Suprapubic skin (tissue), 4 donors: ENCODE results near the gene TMEM167A.

Source experiments
- POLR2A ChIP-seq, 2 donors: fragments of 450-650 bp; IDR thresholded peaks; one replicate each; pipeline ENCODE4 v1.6.1; 2017; ENCODE audit warnings: antibody characterized with exemption in 2 of 2, mild to moderate bottlenecking in 2 of 2, moderate library complexity in 2 of 2
- POLR2AphosphoS5 ChIP-seq, 3 donors: sonication (generic); formaldehyde crosslinking; IDR thresholded peaks; one replicate each; pipeline ENCODE4 v1.6.1; 2017; ENCODE audit warnings: antibody characterized with exemption in 3 of 3
- TF ChIP-seq, protein P1 (sequence below), 2 donors: fragments of 200-600 bp in 1 of 2; fragments of 450-650 bp in 1 of 2; sonication (generic) in 1 of 2; IDR thresholded peaks; one replicate each; pipeline ENCODE4 v1.5.1; 2016 to 2019; ENCODE audit warnings: antibody characterized with exemption in 2 of 2, mild to moderate bottlenecking in 1 of 2, moderate library complexity in 1 of 2

DNA sequence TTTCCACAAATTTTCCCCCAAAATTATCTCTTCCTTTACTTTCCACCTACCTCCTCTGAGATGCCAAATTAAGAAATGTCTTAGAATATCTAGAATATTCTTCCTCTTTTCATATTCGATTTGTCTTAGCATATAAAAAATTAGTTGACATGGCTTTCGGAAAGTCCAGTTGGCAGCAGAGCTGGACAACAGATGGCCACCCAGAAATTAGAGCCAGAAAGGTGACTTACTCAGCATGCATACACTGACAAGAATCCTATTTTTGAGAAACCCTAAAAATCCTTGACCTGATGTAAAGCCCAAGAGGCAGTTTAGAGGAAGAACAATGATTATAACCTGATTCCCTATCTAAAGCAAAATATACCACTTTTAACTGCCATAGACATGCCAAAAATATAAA, 22.0 kb downstream of the TMEM167A start:
- TF ChIP-seq POLR2AphosphoS5 (IDR thresholded peaks at IDR 0.05) (no peak), POLR2A (IDR thresholded peaks at IDR 0.05) (no peak)
- TF ChIP-seq, protein P1, sequence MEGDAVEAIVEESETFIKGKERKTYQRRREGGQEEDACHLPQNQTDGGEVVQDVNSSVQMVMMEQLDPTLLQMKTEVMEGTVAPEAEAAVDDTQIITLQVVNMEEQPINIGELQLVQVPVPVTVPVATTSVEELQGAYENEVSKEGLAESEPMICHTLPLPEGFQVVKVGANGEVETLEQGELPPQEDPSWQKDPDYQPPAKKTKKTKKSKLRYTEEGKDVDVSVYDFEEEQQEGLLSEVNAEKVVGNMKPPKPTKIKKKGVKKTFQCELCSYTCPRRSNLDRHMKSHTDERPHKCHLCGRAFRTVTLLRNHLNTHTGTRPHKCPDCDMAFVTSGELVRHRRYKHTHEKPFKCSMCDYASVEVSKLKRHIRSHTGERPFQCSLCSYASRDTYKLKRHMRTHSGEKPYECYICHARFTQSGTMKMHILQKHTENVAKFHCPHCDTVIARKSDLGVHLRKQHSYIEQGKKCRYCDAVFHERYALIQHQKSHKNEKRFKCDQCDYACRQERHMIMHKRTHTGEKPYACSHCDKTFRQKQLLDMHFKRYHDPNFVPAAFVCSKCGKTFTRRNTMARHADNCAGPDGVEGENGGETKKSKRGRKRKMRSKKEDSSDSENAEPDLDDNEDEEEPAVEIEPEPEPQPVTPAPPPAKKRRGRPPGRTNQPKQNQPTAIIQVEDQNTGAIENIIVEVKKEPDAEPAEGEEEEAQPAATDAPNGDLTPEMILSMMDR (IDR thresholded peaks at IDR 0.05) = no peak
